Measurements from ENCODE around the gene C12orf60. TPM values are rescaled to one million over a fixed set of nuclear protein-coding genes. Genes with fewer than 3 reads are reported as not detected.
A peak's percentile ranks its signal among the peaks of the same experiment; 100 is the strongest.

The C12orf60 gene
- total and polyA plus RNA-seq, 2 experiments from 2014 or later = 0.17 to 2.3 TPM

- H3K27ac ChIP-seq = peak overlapping the region; percentile 49
- WGBS (ENCODE audit: low lambda C conversion rate, missing lambda C conversion rate) = 80% methylated on average over 2 of the region's 2 CpGs
These were observed 23.6 kb downstream of the C12orf60 start for GRCh38 chr12:14827043-14827442.

GRCh38 chr12:14828892-14829291 lies 25.4 kb downstream of the C12orf60 start:
- Histone ChIP-seq H3K4me1 (ENCODE audit: insufficient read depth) (no peaks in the 10 kb centered on the region), H3K79me2 (no peaks in the 10 kb centered on the region), H3K36me3 (replicated peaks; ENCODE audit: insufficient read depth, low read depth) (no peaks in the 10 kb centered on the region), H3K9me3 (ENCODE audit: low read depth) (no peaks in the 10 kb centered on the region), H3K27me3 (no peaks in the 10 kb centered on the region), H3K4me2 (no peak overlapping the region), H3K4me3 (no peak overlapping the region), H4K20me1 (ENCODE audit: insufficient read depth, poor library complexity, severe bottlenecking) (no peaks in the 10 kb centered on the region), H3K9me2 (replicated peaks; ENCODE audit: insufficient read depth) (no peaks in the 10 kb centered on the region), H3K27ac (no peak overlapping the region), H2AFZ (no peak overlapping the region)
- TF ChIP-seq CTCF (IDR thresholded peaks at IDR 0.05; ENCODE audit: poor library complexity) = no peak
- TF ChIP-seq EZH2phosphoT487 (IDR thresholded peaks at IDR 0.05; ENCODE audit: low read depth, severe bottlenecking, unreplicated experiment) = no peak
- no peak for TF ChIP-seq EZH2 (IDR thresholded peaks at IDR 0.05; ENCODE audit: borderline replicate concordance)
- DNase-seq (ENCODE audit: low spot score) = no peak

More at GRCh38 chr12:14827043-14827442, 23.6 kb downstream of the C12orf60 start:
- Histone ChIP-seq H3K9me2 (replicated peaks; ENCODE audit: insufficient read depth) (no peaks in the 10 kb centered on the region), H3K4me3 (no peak overlapping the region), H4K20me1 (ENCODE audit: insufficient read depth, poor library complexity, severe bottlenecking) (no peaks in the 10 kb centered on the region), H3K9me3 (ENCODE audit: low read depth) (no peaks in the 10 kb centered on the region), H3K27me3 (no peaks in the 10 kb centered on the region), H3K79me2 (no peaks in the 10 kb centered on the region), H3K36me3 (replicated peaks; ENCODE audit: insufficient read depth, low read depth) (no peaks in the 10 kb centered on the region), H3K4me2 (no peak overlapping the region), H2AFZ (no peak overlapping the region), H3K4me1 (ENCODE audit: insufficient read depth) (no peaks in the 10 kb centered on the region)
- TF ChIP-seq EZH2 (IDR thresholded peaks at IDR 0.05; ENCODE audit: borderline replicate concordance) = no peak
- TF ChIP-seq EZH2phosphoT487 (IDR thresholded peaks at IDR 0.05; ENCODE audit: low read depth, severe bottlenecking, unreplicated experiment) = no peak
- no peak for TF ChIP-seq CTCF (IDR thresholded peaks at IDR 0.05; ENCODE audit: poor library complexity)
- DNase-seq (ENCODE audit: low spot score) = no peak

- TF ChIP-seq CTCF (IDR thresholded peaks at IDR 0.05; ENCODE audit: poor library complexity) (no peak), EZH2phosphoT487 (IDR thresholded peaks at IDR 0.05; ENCODE audit: low read depth, severe bottlenecking, unreplicated experiment) (no peak), EZH2 (IDR thresholded peaks at IDR 0.05; ENCODE audit: borderline replicate concordance) (no peak)
- Histone ChIP-seq H2AFZ (no peak overlapping the region), H3K79me2 (no peaks in the 10 kb centered on the region), H4K20me1 (ENCODE audit: insufficient read depth, poor library complexity, severe bottlenecking) (no peaks in the 10 kb centered on the region), H3K4me2 (peak overlapping the region; percentile 6), H3K27ac (peak overlapping the region; percentile 4), H3K9me3 (ENCODE audit: low read depth) (no peaks in the 10 kb centered on the region), H3K36me3 (replicated peaks; ENCODE audit: insufficient read depth, low read depth) (no peaks in the 10 kb centered on the region), H3K4me1 (ENCODE audit: insufficient read depth) (no peaks in the 10 kb centered on the region), H3K27me3 (no peaks in the 10 kb centered on the region), H3K4me3 (no peak overlapping the region), H3K9me2 (replicated peaks; ENCODE audit: insufficient read depth) (no peaks in the 10 kb centered on the region)
- WGBS (ENCODE audit: low lambda C conversion rate, missing lambda C conversion rate) = 55% methylated on average over 3 of the region's 3 CpGs
- DNase-seq (ENCODE audit: low spot score) = no peak
These were observed 29.9 kb downstream of the C12orf60 start for GRCh38 chr12:14833336-14833735.

GRCh38 chr12:14833952-14834351 lies 30.5 kb downstream of the C12orf60 start:
- TF ChIP-seq EZH2 (IDR thresholded peaks at IDR 0.05; ENCODE audit: borderline replicate concordance) (no peak), EZH2phosphoT487 (IDR thresholded peaks at IDR 0.05; ENCODE audit: low read depth, severe bottlenecking, unreplicated experiment) (no peak), CTCF (IDR thresholded peaks at IDR 0.05; ENCODE audit: poor library complexity) (no peak)
- no peaks in the 10 kb centered on the region for H4K20me1 ChIP-seq (ENCODE audit: insufficient read depth, poor library complexity, severe bottlenecking)
- H3K9me3 ChIP-seq (ENCODE audit: low read depth) = no peaks in the 10 kb centered on the region
- no peaks in the 10 kb centered on the region for H3K79me2 ChIP-seq
- H3K36me3 ChIP-seq (replicated peaks; ENCODE audit: insufficient read depth, low read depth) = no peaks in the 10 kb centered on the region
- H3K4me2 ChIP-seq = peak overlapping the region; percentile 6
- no peaks in the 10 kb centered on the region for H3K4me1 ChIP-seq (ENCODE audit: insufficient read depth)
- H3K27ac ChIP-seq = peak overlapping the region; percentile 4
- H2AFZ ChIP-seq = no peak overlapping the region
- no peak for DNase-seq (ENCODE audit: low spot score)
- H3K9me2 ChIP-seq (replicated peaks; ENCODE audit: insufficient read depth) = no peaks in the 10 kb centered on the region
- no peaks in the 10 kb centered on the region for H3K27me3 ChIP-seq
- H3K4me3 ChIP-seq = no peak overlapping the region
- 44% methylated on average over 1 of the region's 1 CpG for WGBS (ENCODE audit: low lambda C conversion rate, missing lambda C conversion rate)
